Bone marrow (tissue), 2 donors: Measurements from ENCODE around the gene CEP72.

Source experiments
- DNase-seq, 2 donors: peaks; one replicate each; lab custom pipeline; 2025; lab: John Stamatoyannopoulos, UW

The CEP72 gene

DNA sequence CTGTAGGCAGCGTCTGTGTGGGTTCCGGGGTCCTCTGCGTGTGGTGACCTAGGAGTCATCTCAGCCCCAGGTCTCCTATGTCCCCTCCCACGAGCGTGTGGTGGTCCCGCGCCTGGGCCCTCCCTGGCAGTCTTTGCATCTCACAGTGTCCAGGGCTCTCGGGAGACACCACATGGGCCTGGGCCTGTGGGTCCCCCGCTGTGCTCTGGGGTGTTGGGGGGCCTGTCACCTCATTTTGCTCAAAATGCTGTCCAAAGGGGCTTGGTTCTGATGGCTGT lies 27.1 kb downstream of the CEP72 start:
- DNase-seq = no peak

DNA sequence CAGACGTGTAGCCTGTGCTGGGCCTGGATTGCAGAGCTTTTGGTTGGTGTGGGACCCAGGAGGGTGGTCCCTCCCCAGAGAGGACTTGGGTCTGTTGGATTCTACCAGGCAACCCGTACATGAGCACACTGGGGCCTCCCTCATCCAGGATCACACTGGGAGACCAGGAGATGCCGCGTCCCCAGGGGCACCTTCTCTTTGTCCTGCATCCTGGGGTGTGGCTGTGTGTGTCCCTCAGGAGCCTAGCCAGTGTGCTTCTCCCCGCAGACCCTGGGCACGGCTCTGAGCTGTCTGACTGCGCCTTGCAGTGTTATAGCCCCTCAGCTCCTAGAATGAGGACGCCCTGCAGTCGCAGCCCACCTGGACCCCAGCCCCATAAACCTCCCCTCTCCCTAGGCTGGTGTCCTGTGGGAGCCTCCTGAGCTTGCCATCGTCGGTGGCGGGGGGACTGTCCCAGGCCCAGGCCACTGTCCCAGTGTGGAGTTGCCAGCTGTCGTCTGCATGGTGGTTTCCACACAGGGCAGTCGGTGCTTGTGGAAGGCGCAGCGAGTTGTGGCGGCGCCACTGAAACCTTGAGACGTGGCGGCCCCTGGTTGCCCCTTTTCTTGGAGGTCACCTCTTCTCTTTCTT lies 27.6 kb downstream of the CEP72 start:
- DNase-seq = no peak

DNA sequence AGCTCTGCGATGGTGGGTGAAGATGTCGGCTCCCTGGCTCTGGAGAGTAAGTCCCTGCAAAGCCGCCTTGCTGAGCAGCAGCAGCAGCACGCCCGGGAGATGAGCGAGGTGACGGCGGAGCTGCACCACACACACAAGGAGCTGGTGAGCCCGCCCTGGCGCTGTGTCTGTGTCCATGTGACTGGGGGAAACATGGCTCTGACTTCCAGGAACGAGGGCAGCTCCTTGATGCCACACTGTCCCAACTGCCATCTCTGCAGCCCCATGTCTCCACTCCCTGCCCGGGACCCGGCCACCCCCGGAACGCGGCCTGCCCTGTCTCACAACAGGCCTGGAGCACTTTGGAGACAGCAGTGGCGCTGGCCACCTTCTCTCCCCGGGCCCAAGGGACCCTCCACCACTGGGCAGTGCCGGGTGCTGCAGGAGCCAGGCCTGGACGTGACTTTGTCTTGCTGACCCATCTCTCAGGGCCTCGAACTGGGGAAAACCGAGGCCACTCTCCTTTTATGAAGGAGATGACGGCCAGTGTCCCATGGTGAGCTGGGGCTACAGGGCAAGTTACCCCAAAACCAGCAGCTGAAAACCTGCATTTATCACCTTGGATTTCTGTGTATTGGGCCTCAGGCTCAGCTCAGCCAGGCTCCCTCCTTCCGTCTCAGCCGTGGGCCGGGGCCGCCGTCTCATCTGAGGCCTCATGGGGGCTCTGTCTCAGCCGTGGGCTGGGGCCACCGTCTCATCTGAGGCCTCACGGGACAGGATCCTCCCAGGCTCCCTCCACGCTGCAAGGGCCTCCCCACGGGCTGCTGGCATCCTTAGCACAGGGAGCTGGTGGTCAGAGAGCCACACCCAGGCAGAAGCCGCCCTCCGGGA lies 28.6 kb downstream of the CEP72 start:
- DNase-seq = no peak

DNA sequence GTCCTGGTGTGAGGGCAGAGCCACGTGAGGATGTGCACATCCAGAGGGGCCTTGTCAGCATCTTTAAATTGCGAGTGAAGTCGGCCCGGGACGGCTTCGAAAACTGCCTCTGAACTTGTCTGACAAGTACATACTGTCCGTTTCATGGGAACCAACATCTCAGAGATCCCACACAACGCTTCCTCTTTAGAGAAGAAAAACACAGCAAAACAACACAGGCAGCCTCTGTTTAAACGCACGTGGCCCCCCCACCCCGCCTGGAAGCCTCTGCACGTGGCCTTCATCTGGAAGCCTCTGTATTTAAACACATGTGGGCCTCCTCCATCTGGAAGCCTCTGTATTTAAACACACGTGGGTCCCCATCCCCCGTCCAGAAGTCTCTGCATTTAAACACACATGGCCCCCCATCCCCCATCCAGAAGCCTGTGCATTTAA lies 29.2 kb downstream of the CEP72 start:
- DNase-seq = no peak

DNA sequence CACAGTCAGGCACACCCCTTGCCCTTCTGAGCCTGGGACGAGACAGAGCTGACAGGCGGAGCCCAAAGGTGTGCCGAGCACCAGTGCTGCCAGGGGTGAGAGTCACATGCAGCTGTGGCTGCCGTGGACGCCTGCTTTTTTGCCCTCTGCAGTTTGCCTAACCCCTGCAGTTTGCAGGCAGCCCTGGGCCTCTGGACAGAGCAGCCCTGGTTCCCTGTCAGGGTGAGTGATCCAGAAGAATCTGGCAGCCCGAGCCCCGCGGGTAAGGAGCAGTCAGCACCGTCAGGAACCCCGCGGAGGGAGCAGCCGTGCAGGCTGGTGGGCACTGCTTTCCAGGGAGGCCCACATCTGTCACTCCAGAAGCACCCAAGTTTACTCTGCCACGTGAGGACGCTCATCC lies 30.3 kb downstream of the CEP72 start:
- DNase-seq = no peak

DNA sequence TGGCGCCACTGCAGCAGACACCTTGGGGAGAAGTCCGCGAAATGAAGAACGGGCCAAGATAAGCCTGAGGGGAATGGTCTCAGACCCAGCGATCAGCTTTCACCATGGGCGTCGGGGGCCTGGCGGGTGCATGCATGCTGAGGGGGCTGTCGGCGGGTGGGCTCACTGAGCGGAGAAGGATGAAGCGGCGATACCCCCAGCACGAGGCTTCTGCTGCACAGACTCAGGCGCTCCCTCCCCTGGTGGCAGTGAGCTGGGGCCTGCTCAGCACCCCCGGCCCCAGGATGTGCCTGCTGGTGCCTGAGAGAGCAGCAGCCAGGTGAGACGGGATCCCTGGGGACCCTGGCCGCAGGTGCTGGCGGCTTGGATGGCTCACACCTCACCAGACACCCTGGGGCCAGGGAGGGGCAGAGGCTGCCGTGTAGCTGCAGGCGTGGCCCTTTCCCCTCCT lies 31.2 kb downstream of the CEP72 start:
- no peak for DNase-seq

DNA sequence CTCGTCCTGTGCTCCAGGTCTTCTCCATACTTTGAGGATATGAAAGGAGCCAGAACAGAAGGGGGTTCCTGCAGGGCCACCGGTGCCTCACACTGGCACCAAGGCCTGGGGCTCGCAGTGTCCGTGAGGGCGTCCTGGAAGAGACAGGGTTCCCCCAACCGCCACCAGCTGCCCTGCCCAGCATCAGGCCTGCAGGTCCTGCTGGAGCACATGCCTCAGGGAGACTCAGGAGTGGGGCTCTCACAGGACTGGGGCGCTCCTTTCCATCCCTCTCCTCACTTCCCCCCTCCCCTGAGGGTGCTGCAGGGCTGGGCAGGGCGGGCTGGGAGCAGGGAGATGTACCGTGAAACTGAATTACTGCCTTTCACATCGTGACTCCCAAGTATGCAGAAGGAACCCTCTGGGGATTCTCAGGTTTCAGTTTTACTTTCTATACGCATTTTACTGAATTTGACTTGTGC lies 31.7 kb downstream of the CEP72 start:
- DNase-seq = no peak

DNA sequence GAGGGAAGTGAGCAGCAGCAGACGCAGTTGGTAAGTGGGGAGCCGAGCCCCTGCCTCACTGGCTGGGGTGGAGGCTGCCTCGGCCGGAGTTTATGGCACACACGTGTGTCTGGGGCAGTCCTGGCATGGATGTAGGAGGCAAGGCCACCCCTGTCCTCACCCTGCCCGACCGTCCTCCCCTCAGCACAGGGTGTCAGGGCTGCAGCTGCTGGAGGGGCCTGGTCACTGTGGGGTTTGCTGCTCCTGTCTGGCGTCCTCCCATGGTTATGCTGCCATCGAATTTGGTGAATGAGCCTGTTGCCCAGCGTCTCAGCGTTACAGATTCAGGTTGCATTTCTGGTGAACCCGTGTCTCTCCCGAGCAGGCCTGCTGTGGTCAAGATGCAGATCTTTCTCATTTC lies 32.4 kb downstream of the CEP72 start:
- DNase-seq = no peak

DNA sequence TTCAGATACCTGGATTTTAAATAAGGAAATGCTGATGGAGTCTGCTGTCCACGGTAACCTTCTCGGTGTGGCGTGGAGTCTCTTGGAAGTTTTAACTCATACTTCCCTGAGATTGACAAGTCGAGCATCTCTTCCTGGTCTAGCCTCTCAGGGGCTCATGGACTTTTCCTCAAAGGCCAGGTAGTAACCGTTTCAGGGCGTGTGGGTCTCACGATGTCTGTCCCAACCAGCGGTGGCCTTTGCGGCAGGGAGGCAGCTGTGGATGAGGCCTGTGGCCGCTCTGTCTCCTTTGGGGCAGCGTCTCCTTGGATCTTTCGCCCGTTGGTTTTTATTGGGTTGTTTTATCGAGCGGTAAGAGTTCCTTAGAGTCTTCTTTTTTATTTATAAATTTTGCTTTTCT lies 32.8 kb downstream of the CEP72 start:
- DNase-seq = no peak

DNA sequence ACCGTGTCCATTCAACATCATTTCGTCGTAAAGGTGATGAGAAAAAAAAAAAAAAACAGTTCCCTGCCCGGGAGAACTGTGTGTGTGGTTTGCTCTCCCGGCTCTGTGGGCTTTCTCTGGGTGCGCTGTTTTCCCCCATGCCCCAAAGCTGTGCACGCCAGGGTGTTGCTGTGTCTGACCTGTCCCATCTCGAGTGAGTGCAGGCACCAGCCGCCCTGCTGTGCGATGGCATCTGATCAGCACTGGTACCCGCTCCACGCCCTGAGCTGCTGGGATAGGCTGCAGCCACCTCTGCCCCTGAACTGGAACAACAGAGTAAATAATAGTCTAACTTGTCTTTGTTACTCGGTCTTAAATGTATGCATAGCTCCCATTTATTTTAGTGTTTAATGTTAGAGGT lies 33.3 kb downstream of the CEP72 start:
- DNase-seq = no peak

DNA sequence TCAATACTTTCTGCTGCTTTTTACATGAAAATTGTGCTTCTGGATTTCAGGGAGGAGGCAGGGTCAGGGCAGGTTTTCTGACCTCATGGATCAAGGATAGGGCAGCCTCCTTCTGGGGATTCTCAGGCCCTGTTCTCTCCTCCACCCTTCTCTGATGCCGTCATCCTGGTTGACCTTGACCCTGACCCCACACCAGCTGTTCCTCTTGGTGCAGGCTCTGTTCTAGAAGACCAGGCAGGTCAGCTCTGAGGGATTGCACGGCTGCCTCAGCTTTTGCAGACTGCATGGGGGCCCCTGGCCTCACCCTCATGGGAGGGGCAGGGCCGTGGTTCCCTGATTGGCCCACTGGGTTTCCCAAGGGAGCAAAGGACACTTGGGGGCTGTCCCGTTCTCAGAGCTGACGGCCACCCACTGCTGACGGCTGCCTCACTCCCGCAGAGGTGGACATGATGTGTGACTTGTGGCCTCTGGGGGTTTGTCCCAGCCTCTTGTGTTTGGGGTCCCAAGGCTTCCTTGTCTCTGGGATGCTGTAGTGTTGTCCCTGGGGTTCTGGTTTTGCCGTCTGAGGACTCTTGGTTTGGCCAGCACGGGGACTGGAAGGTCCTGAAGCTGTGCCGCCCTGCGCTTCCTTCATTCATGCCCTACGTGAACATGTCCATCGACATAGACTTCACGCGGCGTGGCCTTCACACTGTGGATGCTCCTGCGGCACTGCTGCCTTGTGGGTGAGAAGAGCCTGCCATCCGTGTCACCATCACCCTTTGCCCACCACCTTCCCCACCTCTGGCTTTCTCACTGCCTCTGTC lies 34.5 kb downstream of the CEP72 start:
- DNase-seq = no peak

DNA sequence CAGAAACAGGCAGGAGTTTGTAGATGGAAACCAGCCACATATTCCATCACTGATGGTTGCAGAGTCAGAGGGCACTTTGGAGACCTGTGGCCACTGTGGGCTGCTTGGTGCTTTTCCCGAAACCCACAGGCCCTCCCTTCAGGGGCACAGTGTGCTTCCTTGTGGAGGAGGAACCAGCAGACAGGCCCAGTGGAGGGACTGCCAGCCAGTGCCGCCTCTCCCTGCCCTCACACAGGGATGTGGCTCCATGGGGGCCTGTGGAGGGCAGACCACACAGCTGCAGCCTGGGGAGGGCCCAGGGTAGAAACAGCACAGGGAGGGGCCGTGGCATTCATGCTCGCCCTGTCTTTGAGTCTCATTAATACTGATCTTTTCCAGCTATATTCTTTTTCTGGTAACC lies 35.2 kb downstream of the CEP72 start:
- DNase-seq = no peak

DNA sequence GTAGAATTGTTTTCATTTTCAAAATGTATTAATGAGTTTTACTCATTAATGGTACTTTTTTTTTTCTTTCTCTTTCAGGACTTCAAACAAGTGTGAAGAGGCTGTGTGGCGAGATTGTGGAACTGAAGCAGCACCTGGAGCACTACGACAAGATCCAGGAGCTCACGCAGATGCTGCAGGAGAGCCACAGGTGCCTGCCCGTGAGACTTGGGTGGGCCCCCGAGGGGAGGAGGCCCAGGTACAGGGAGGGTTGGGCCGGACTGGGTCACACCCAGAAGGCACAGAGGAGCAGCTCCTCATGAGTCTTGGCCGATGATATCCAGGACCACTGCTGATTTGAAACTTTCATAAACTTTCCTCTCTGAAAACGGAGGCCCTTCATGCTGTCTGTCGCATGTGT lies 35.6 kb downstream of the CEP72 start:
- DNase-seq = no peak

DNA sequence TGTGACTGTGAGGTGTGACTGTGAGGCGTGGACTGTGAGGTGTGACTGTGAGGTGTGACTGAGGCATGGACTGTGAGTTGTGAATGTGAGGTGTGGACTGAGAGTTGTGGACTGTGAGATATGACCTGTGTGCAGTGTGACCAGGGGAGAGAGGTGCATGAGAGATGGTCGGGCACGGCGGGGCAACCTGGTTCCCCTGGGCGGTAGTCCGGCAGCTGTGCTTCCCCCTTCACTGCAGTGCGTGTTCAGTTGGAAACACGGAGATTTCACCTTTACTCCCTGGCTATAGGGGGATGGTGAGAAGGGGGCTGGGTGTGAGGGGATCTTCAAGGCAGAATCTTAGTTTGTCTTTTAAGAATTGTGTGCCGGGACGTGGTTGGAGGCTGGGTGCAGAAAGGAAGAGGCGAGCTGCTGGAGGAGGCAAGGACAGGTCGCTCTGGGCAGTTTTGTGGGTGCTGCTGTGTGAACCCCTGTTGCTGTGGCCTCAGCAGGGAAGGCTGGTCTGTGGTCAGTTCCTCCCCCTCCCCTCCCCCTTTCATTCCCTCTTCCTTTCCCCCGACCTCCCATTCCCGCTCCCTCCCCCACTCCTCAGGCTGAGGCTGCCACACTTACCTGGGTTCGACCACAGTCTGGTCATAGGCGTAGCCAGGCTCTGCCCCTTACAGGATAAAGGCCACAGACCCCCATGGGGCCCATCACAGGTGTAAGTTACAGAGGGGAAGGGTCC lies 39.3 kb downstream of the CEP72 start:
- DNase-seq = no peak

DNA sequence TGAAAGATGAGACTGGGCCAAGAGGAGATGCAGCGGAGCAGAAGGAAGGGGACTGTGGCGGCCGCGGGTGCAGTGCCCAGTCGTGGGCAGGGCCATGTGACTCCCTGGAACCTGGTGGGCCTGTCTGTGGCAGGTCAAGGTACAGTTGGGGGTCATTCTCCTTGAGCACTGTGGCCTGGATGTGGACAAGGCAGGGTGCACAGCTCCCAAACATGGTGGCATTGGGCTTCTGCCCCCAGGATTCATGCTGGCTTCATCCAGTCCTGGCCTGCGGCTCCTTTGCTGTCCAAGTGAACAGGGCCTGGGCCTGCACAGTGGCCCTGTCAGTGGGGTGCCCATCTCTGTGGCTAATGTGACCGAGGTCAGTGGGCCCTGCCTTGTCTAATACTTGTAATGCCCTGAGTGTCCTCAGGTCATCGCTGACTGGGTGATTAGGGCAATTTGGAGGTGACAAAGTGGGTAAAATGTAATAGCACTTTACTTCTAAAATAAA lies 39.9 kb downstream of the CEP72 start:
- no peak for DNase-seq

DNA sequence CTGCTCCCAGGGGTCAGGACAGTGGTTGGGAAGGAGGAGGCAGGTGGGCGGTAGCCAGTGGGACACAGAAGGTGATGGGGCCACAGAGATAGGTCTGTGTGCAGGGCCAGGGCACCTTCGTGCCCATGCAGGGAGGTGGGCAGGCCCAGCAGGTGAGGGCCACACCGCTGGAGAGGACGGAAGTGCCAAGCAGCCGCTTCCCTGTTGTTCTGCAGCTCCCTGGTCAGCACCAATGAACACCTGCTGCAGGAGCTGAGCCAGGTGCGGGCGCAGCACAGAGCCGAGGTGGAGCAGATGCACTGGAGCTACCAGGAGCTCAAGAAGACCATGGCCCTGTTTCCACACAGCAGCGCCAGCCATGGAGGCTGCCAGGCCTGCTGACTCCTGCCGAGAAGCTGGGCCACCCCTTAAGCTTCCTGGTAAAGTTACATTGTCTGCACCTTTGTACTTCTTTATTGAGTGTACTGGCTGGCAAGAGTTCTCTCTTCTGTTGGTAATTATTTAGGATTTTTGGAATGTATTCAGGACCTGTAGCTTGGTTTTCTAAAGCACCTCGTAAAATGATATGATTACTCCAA lies 40.7 kb downstream of the CEP72 start:
- DNase-seq = no peak

DNA sequence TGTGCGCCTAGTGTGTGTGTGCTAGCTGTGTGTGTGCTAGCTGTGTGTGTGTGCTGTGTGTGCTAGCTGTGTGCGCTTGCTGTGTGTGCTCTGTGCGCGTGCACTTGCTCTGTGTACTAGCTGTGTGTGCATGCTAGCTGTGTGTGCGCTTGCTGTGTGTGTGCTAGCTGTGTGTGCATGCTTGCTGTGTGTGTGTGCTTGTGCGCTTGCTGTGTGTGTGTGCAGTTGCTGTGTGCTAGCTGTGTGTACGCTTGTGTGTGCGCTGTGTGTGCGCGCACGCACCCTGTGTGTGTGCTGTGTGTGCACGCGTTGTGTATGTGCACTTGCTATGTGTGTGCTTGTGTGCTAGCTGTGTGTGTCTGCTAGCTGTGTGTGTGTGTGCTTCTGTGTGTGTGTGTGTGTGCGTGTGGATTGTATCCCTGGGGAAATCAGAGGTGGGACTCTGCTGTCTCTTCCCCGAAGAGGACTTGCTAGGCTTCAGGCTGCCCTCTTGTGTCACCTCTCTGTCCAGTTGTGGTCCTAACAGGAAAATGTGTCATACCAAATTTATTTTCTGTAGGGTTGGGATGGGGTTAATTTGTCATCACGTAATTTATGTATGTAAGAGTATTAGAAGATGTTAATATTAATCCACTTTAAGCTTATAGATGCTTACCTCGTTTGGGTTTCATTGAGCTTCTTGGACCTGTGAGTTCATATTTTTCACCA lies 42.1 kb downstream of the CEP72 start:
- no peak for DNase-seq

DNA sequence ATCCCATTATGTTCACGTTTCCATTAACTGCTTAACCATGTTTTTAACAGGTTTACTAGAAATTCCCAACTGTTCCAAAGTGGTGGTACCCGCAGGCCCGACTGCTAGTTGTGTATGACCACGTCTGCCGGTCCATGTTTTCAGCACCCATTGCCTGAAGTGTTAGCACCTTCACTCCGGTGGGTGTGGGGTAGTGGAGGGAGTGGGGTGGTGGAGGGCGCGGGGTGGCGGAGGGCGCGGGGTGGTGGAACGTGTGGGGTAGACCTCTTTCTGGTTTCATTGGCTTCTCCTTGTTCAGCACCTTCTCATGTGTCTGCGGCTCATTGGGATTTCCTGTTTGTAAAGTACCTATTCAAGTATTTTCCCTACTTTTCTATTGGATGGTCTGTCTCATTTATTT lies 43.3 kb downstream of the CEP72 start:
- no peak for DNase-seq

DNA sequence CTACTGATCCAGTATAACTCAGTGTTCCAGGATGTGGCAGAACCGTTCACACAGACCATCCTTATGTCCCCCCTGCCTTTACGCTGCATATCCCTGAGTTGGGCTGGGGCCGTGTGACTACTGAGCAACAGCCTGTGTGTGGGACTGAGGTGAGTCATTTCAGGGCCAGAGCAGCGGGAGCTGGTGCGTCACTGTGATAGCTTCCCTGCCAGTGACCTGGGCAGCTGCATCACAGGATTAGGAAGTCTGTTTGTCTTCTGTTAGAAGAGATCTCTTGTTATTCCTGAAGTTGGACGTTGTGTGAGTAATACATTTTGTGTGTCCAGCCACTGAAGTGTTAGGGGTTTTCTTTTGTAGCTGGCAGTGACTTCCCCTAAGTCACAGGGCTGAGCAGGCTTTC lies 45.4 kb downstream of the CEP72 start:
- DNase-seq = no peak

DNA sequence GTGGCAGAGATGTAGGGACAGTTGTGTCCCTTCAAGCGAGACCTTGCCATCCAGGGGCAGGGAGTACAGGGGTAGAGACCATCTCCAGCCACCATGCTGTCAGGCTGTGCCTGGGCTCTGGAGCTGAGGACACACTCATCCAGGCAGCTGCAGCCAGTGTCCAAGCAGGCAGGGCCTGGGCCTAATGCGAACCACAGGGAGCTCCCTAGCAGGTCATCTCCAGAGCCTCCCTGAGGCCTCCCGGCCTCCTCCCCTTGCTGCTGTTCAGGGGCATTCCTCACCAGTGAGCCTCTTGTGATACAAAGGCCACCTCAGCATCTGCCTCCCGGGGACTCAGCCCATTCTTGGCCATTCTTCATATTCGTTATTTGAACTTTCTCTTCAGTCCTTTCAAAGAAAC lies 46.0 kb downstream of the CEP72 start:
- DNase-seq = no peak
